ENCODE results near the gene CIC.

GRCh38 chr19:42232435-42232834 is 36.6 kb upstream of the CIC start:
- no peak for TF ChIP-seq POLR2A (IDR thresholded peaks at IDR 0.05)
- TF ChIP-seq, protein P1, sequence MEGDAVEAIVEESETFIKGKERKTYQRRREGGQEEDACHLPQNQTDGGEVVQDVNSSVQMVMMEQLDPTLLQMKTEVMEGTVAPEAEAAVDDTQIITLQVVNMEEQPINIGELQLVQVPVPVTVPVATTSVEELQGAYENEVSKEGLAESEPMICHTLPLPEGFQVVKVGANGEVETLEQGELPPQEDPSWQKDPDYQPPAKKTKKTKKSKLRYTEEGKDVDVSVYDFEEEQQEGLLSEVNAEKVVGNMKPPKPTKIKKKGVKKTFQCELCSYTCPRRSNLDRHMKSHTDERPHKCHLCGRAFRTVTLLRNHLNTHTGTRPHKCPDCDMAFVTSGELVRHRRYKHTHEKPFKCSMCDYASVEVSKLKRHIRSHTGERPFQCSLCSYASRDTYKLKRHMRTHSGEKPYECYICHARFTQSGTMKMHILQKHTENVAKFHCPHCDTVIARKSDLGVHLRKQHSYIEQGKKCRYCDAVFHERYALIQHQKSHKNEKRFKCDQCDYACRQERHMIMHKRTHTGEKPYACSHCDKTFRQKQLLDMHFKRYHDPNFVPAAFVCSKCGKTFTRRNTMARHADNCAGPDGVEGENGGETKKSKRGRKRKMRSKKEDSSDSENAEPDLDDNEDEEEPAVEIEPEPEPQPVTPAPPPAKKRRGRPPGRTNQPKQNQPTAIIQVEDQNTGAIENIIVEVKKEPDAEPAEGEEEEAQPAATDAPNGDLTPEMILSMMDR (IDR thresholded peaks at IDR 0.05), result no peak
- TF ChIP-seq POLR2AphosphoS5 (IDR thresholded peaks at IDR 0.05; ENCODE audit: insufficient read depth in 1 of 2, low read depth in 1 of 2), result no peak
